WERI-Rb-1 (cell line): ENCODE results near the gene PLEKHG3.

ENCODE experiments used
- DNase-seq: peaks from one replicate; pipeline ENCODE4 v3.0.0-alpha.2; 2020
- H3K27ac ChIP-seq: fragments of 250-450 bp; sonication (Bioruptor Pico); 2 replicates; pipeline ENCODE4 v1.5.1; 2020; ENCODE audit warnings: mild to moderate bottlenecking, moderate library complexity
- H3K27me3 ChIP-seq: fragments of 250-450 bp; sonication (Bioruptor Pico); 2 replicates; pipeline ENCODE4 v1.5.1; 2021; ENCODE audit warnings: mild to moderate bottlenecking, low read depth, moderate library complexity; ENCODE audit not compliant: insufficient read depth, severe bottlenecking
- H3K36me3 ChIP-seq: fragments of 250-450 bp; sonication (Bioruptor Pico); 2 replicates; pipeline ENCODE4 v1.5.1; 2020; ENCODE audit warnings: mild to moderate bottlenecking, moderate library complexity
- H3K4me3 ChIP-seq: 2 replicates; pipeline ENCODE4 v1.5.1; 2011; ENCODE audit warnings: low read depth, mild to moderate bottlenecking, control low read depth, low read length
- H3K9me3 ChIP-seq: fragments of 250-450 bp; sonication (Bioruptor Pico); 2 replicates; pipeline ENCODE4 v1.5.1; 2021; ENCODE audit warnings: mild to moderate bottlenecking, moderate library complexity; ENCODE audit not compliant: severe bottlenecking
- TF ChIP-seq, protein P1 (sequence below): IDR thresholded peaks from 2 replicates; pipeline ENCODE4 v1.5.1; 2011; ENCODE audit warnings: low read depth, mild to moderate bottlenecking, control low read depth, inconsistent platforms, low read length

Gene PLEKHG3

DNA sequence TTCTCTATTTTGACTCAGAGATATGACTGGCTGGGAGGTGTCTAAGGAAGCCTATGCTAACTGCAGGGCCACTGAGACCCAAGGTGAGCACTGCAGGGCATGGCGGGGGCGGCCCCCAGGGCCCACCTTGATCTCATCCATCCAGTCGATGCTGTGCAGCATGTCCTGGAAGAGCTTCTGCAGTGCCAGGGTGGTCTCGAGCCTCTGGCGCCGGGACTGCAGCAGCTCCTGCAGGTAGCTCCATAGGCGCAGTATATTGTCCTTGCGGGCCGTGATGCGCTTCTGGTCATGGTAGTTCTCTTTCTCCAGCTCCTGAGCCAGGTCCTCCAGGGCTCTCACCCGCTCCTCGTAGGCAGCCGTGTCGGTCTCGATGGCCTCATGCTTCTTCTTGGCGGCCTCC lies 91.0 kb downstream of the PLEKHG3 start:
- no peaks in the 10 kb centered on the region for H3K9me3 ChIP-seq
- no peaks in the 10 kb centered on the region for H3K36me3 ChIP-seq
- TF ChIP-seq, protein P1, sequence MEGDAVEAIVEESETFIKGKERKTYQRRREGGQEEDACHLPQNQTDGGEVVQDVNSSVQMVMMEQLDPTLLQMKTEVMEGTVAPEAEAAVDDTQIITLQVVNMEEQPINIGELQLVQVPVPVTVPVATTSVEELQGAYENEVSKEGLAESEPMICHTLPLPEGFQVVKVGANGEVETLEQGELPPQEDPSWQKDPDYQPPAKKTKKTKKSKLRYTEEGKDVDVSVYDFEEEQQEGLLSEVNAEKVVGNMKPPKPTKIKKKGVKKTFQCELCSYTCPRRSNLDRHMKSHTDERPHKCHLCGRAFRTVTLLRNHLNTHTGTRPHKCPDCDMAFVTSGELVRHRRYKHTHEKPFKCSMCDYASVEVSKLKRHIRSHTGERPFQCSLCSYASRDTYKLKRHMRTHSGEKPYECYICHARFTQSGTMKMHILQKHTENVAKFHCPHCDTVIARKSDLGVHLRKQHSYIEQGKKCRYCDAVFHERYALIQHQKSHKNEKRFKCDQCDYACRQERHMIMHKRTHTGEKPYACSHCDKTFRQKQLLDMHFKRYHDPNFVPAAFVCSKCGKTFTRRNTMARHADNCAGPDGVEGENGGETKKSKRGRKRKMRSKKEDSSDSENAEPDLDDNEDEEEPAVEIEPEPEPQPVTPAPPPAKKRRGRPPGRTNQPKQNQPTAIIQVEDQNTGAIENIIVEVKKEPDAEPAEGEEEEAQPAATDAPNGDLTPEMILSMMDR, result no peak
- H3K4me3 ChIP-seq, result no peak overlapping the region
- H3K27ac ChIP-seq, result no peak overlapping the region
- no peaks in the 10 kb centered on the region for H3K27me3 ChIP-seq
- DNase-seq, result no peak

DNA sequence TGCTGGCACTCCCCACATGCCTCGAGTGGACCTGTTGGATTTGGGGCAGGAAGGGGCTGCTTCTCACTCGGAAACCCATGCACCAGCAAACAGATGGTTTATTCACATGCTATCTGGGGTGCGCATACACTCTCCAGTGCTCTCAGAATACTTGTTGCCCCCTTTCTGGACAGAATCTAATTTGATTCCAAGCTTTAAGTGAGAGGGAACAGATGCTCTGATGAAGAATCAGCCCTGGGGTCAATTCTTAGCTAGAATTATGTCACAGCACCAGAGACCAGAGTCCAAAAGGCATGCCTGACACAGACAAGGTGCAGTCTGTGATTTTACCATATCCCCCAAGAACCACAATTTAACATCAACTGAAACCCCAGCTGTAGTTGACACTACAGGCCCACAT lies 91.7 kb downstream of the PLEKHG3 start:
- TF ChIP-seq, protein P1, result no peak
- Histone ChIP-seq H3K4me3 (no peak overlapping the region), H3K36me3 (no peaks in the 10 kb centered on the region; the same call in 1 of the 2 replicates), H3K27me3 (no peaks in the 10 kb centered on the region), H3K27ac (no peak overlapping the region), H3K9me3 (no peaks in the 10 kb centered on the region)
- DNase-seq, result no peak

DNA sequence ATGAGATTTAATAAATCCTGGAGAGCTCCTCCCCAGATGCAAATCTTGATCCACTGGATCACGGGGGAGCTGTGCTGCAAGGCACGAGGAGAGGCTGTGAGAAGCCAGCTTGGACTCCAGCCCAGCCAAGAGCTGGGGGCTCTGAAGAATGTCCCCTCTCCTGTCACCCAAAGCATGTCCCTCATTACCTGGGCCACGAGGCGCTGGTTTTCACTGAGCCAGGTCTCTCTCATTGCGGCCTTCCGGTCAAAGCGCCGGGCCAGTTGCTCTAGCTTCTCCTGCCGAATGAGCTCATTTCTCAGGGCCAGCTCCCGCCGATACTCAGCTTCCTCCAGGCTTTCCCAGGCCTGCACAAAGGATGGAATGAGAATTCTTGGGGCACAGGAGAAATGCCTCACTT lies 92.1 kb downstream of the PLEKHG3 start:
- Histone ChIP-seq H3K27ac (no peak overlapping the region), H3K27me3 (no peaks in the 10 kb centered on the region), H3K9me3 (no peaks in the 10 kb centered on the region), H3K36me3 (no peaks in the 10 kb centered on the region; the same call in 1 of the 2 replicates), H3K4me3 (no peak overlapping the region)
- DNase-seq, result no peak
- TF ChIP-seq, protein P1, result no peak

DNA sequence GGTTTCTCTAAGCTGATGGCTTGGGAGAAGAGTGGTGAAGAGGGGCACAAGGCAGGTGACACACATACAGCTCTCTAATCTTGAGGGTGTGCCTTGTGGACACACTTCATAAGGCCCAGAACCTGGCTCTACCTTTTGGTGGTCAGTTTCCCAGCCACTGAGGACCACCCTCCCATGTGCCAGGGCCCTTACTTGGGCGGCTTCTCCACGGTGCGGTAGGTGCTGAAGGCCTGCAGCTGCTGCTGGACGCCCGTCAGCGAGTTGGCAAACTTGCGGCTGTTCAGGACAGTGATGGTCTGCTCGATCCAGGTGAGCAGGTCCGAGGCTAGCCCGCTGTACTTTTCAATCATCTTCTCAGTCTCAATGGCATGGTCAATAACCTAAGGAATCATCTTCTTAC lies 95.3 kb downstream of the PLEKHG3 start:
- Histone ChIP-seq H3K36me3 (no peaks in the 10 kb centered on the region; the same call in 1 of the 2 replicates), H3K4me3 (no peak overlapping the region), H3K27me3 (no peaks in the 10 kb centered on the region), H3K27ac (no peak overlapping the region), H3K9me3 (no peaks in the 10 kb centered on the region)
- no peak for DNase-seq
- TF ChIP-seq, protein P1, result no peak
